Measurements from ENCODE around the gene SH3YL1.

The SH3YL1 gene

GRCh38 chr2:213932-214693 is 49.7 kb downstream of the SH3YL1 start:
- DNase-seq (ENCODE audit: low read depth), result no peak

- DNase-seq (ENCODE audit: low read depth), result no peak
Measured at GRCh38 chr2:211486-212184, 52.2 kb downstream of the SH3YL1 start.

GRCh38 chr2:210660-211059 is 53.2 kb downstream of the SH3YL1 start:
- no peak for DNase-seq (ENCODE audit: low read depth)

- no peak for DNase-seq (ENCODE audit: low read depth)
Measured at GRCh38 chr2:209470-209869, 54.4 kb downstream of the SH3YL1 start.

GRCh38 chr2:208335-208734 is 55.5 kb downstream of the SH3YL1 start:
- DNase-seq (ENCODE audit: low read depth), result no peak

GRCh38 chr2:203984-204383 is 59.8 kb downstream of the SH3YL1 start:
- DNase-seq (ENCODE audit: low read depth), result no peak

GRCh38 chr2:203401-203800 is 60.4 kb downstream of the SH3YL1 start:
- DNase-seq (ENCODE audit: low read depth), result no peak

GRCh38 chr2:202945-203344 is 60.9 kb downstream of the SH3YL1 start:
- DNase-seq (ENCODE audit: low read depth), result no peak

GRCh38 chr2:201648-202433 is 62.0 kb downstream of the SH3YL1 start:
- DNase-seq (ENCODE audit: low read depth), result no peak

- no peak for DNase-seq (ENCODE audit: low read depth)
Measured at GRCh38 chr2:199041-199966, 64.5 kb downstream of the SH3YL1 start.

- DNase-seq (ENCODE audit: low read depth), result no peak
Measured at GRCh38 chr2:196406-196805, 67.4 kb downstream of the SH3YL1 start.

GRCh38 chr2:195932-196331 is 67.9 kb downstream of the SH3YL1 start:
- no peak for DNase-seq (ENCODE audit: low read depth)

- peak; percentile 76 for DNase-seq (ENCODE audit: low read depth)
Measured at GRCh38 chr2:193141-193671, 70.6 kb downstream of the SH3YL1 start.

- no peak for DNase-seq (ENCODE audit: low read depth)
Measured at GRCh38 chr2:191311-192190, 72.3 kb downstream of the SH3YL1 start.

GRCh38 chr2:187825-188224 is 76.0 kb downstream of the SH3YL1 start:
- no peak for DNase-seq (ENCODE audit: low read depth)

- no peak for DNase-seq (ENCODE audit: low read depth)
Measured at GRCh38 chr2:185221-185620, 78.6 kb downstream of the SH3YL1 start.

- no peak for DNase-seq (ENCODE audit: low read depth)
Measured at GRCh38 chr2:184695-185094, 79.1 kb downstream of the SH3YL1 start.

- no peak for DNase-seq (ENCODE audit: low read depth)
Measured at GRCh38 chr2:182509-183122, 81.2 kb downstream of the SH3YL1 start.

- DNase-seq (ENCODE audit: low read depth), result no peak
Measured at GRCh38 chr2:180311-180710, 83.5 kb downstream of the SH3YL1 start.

- DNase-seq (ENCODE audit: low read depth), result no peak
Measured at GRCh38 chr2:179886-180285, 83.9 kb downstream of the SH3YL1 start.
